SK-N-SH (cell line): ENCODE results near the gene HS3ST3A1. TPM values are rescaled to one million over a fixed set of nuclear protein-coding genes. Genes with fewer than 3 reads are reported as not detected.

Experiments used
- CTCF ChIA-PET: fragments of 300-600, 350-600 bp; formaldehyde crosslinking; extraction: SDS; loops from one replicate; lab custom pipeline; 2021; lab: Yijun Ruan, JAX
- POLR2A ChIA-PET: fragments of 350-600 bp; sonication (Branson Sonifier 250); formaldehyde crosslinking; extraction: SDS; loops from one replicate; lab custom pipeline; 2020; ENCODE audit warnings: antibody characterized with exemption, inconsistent platforms; lab: Yijun Ruan, JAX
- DNase-seq: peaks from one replicate; pipeline ENCODE4 v3.0.0; 2012
- H2AFZ ChIP-seq: fragments of 200-600 bp; sonication (generic); 2 replicates; pipeline ENCODE4 v1.8.1; 2016; ENCODE audit warnings: antibody characterized with exemption, mild to moderate bottlenecking, low read depth
- H3F3A ChIP-seq: fragments of 200-600 bp; sonication (generic); replicated peaks from 2 replicates; pipeline ENCODE3; 2016; ENCODE audit warnings: antibody characterized with exemption, mild to moderate bottlenecking; ENCODE audit not compliant: insufficient read depth
- H3K27ac ChIP-seq, 2 experiments: fragments of 200-500 bp in 1 of 2; fragments of 200-600 bp in 1 of 2; sonication (Bioruptor generic) in 1 of 2; sonication (generic), shearing (Covaris generic) in 1 of 2; 2 replicates each; pipeline versions ENCODE4 v1.5.1 to v1.6.1; 2014 to 2016; ENCODE audit warnings: low read depth in 2 of 2, inconsistent platforms in 1 of 2, low read length in 1 of 2, mild to moderate bottlenecking in 1 of 2, mixed read lengths in 1 of 2
- H3K27me3 ChIP-seq: fragments of 200-600 bp; sonication (generic), shearing (Covaris generic); 2 replicates; pipeline ENCODE4 v1.6.1; 2016; ENCODE audit warnings: mixed run types; ENCODE audit not compliant: insufficient read depth
- H3K36me3 ChIP-seq, 2 experiments: fragments of 200-500 bp in 1 of 2; fragments of 200-600 bp in 1 of 2; sonication (Bioruptor generic) in 1 of 2; sonication (generic) in 1 of 2; replicated peaks in 1 of 2; 2 replicates each; pipeline versions ENCODE3 to v1.5.1; 2014 to 2016; ENCODE audit warnings: low read length in 1 of 2, mild to moderate bottlenecking in 1 of 2; ENCODE audit not compliant: insufficient read depth in 2 of 2, control insufficient read depth in 1 of 2
- H3K4me1 ChIP-seq, 2 experiments: fragments of 200-500 bp in 1 of 2; fragments of 200-600 bp in 1 of 2; sonication (Bioruptor generic) in 1 of 2; sonication (generic), shearing (Covaris generic) in 1 of 2; 2 replicates each; pipeline versions ENCODE4 v1.5.1 to v1.6.1; 2014 to 2016; ENCODE audit warnings: low read depth in 1 of 2, low read length in 1 of 2, mixed run types in 1 of 2; ENCODE audit not compliant: insufficient read depth in 2 of 2, control insufficient read depth in 1 of 2
- H3K4me2 ChIP-seq: fragments of 200-600 bp; sonication (generic), shearing (Covaris generic); 2 replicates; pipeline ENCODE4 v1.6.1; 2017; ENCODE audit warnings: mixed run types
- H3K4me3 ChIP-seq, 2 experiments: fragments of 200-500 bp in 1 of 2; fragments of 200-600 bp in 1 of 2; sonication (Bioruptor generic) in 1 of 2; sonication (generic), shearing (Covaris generic) in 1 of 2; 2 replicates each; pipeline versions ENCODE4 v1.5.1 to v1.8.1; 2014 to 2016; ENCODE audit warnings: low read depth in 2 of 2, inconsistent platforms in 1 of 2, low read length in 1 of 2, mild to moderate bottlenecking in 1 of 2, mixed read lengths in 1 of 2, moderate library complexity in 1 of 2
- H3K79me2 ChIP-seq: fragments of 200-600 bp; sonication (generic); 2 replicates; pipeline ENCODE4 v1.8.1; 2017; ENCODE audit warnings: mild to moderate bottlenecking; ENCODE audit not compliant: insufficient read depth
- H3K9ac ChIP-seq: fragments of 200-600 bp; sonication (generic); 2 replicates; pipeline ENCODE4 v1.6.1; 2017; ENCODE audit warnings: mixed run types
- H3K9me2 ChIP-seq: fragments of 200-600 bp; sonication (generic); 2 replicates; pipeline ENCODE4 v1.6.1; 2017; ENCODE audit warnings: mixed run types
- H3K9me3 ChIP-seq: fragments of 200-600 bp; sonication (generic); 2 replicates; pipeline ENCODE4 v1.6.1; 2017; ENCODE audit warnings: mixed run types, mild to moderate bottlenecking, moderate library complexity
- H4K20me1 ChIP-seq: fragments of 200-600 bp; sonication (generic); 2 replicates; pipeline ENCODE4 v1.6.1; 2017; ENCODE audit warnings: mild to moderate bottlenecking, mixed run types; ENCODE audit not compliant: insufficient read depth
- CTCF ChIP-seq: fragments of 200-600 bp; sonication (generic); IDR thresholded peaks from 2 replicates; pipeline ENCODE4 v1.6.1; 2017; ENCODE audit warnings: antibody characterized with exemption, mild to moderate bottlenecking, moderate library complexity
- EP300 ChIP-seq, 2 experiments: IDR thresholded peaks; 2 replicates each; pipeline versions ENCODE4 v1.4.0 to v1.6.1; 2012; ENCODE audit warnings: borderline replicate concordance in 1 of 2, low read depth in 1 of 2, low read length in 1 of 2
- EZH2phosphoT487 ChIP-seq: fragments of 200-600 bp; sonication (generic); IDR thresholded peaks from 2 replicates; pipeline ENCODE4 v1.6.1; 2017; ENCODE audit warnings: low read depth, mixed run types, mild to moderate bottlenecking, antibody characterized with exemption, moderate library complexity, borderline replicate concordance
- FOSL2 ChIP-seq: IDR thresholded peaks from 2 replicates; pipeline ENCODE4 v1.4.0; 2012; ENCODE audit warnings: low read depth, mild to moderate bottlenecking, moderate library complexity, borderline replicate concordance
- FOXJ3 ChIP-seq: sonication (generic); formaldehyde crosslinking; IDR thresholded peaks from 2 replicates; pipeline ENCODE4 v1.5.1; 2020; ENCODE audit warnings: mild to moderate bottlenecking, missing genetic modification reagents
- GABPA ChIP-seq: IDR thresholded peaks from 2 replicates; pipeline ENCODE4 v1.4.0; 2012; ENCODE audit warnings: low read depth, mild to moderate bottlenecking
- GATA2 ChIP-seq: sonication (generic); formaldehyde crosslinking; IDR thresholded peaks from 2 replicates; pipeline ENCODE4 v1.5.0; 2020; ENCODE audit warnings: mild to moderate bottlenecking, missing genetic modification reagents
- MEF2A ChIP-seq: IDR thresholded peaks from 2 replicates; pipeline ENCODE4 v1.4.0; 2012; ENCODE audit warnings: low read depth, borderline replicate concordance
- MXI1 ChIP-seq: IDR thresholded peaks from 2 replicates; pipeline ENCODE4 v1.6.1; 2012; ENCODE audit warnings: mild to moderate bottlenecking, low read depth, low read length, improper control_type of control experiment
- NRF1 ChIP-seq: IDR thresholded peaks from 2 replicates; pipeline ENCODE4 v1.6.1; 2012; ENCODE audit warnings: low read depth, mild to moderate bottlenecking, low read length
- RAD21 ChIP-seq: IDR thresholded peaks from 2 replicates; pipeline ENCODE4 v1.6.1; 2012; ENCODE audit warnings: mild to moderate bottlenecking, low read length
- RCOR1 ChIP-seq: fragments of 150-350 bp; IDR thresholded peaks from 2 replicates; pipeline ENCODE4 v1.6.1; 2017; ENCODE audit warnings: antibody characterized with exemption, low read length
- RFX5 ChIP-seq: IDR thresholded peaks from 2 replicates; pipeline ENCODE4 v1.6.1; 2012; ENCODE audit warnings: mild to moderate bottlenecking, improper control_type of control experiment, low read length
- TAF1 ChIP-seq: IDR thresholded peaks from 2 replicates; pipeline ENCODE4 v1.6.1; 2012; ENCODE audit warnings: low read depth, mild to moderate bottlenecking, low read length, moderate library complexity, borderline replicate concordance
- TEAD4 ChIP-seq: IDR thresholded peaks from 2 replicates; pipeline ENCODE4 v1.4.0; 2012; ENCODE audit warnings: mild to moderate bottlenecking, borderline replicate concordance; ENCODE audit not compliant: insufficient read depth
- USF1 ChIP-seq: IDR thresholded peaks from 2 replicates; pipeline ENCODE4 v1.4.0; 2012; ENCODE audit warnings: low read depth, borderline replicate concordance
- USF2 ChIP-seq: fragments of 150-350 bp; IDR thresholded peaks from 2 replicates; pipeline ENCODE4 v1.6.1; 2017; ENCODE audit warnings: antibody characterized with exemption, low read length, low read depth, borderline replicate concordance
- YY1 ChIP-seq: IDR thresholded peaks from 2 replicates; pipeline ENCODE4 v1.4.0; 2012; ENCODE audit warnings: low read depth, mild to moderate bottlenecking
- ZBTB33 ChIP-seq: IDR thresholded peaks from 2 replicates; pipeline ENCODE4 v1.4.0; 2012; ENCODE audit warnings: low read depth, borderline replicate concordance
- WGBS: methylation state at CpG from one replicate; pipeline ENCODE4 v1.1.6; 2017; ENCODE audit warnings: low lambda C conversion rate; 5-methylcytosine and 5-hydroxymethylcytosine counted together
- polyA plus RNA-seq, 3 experiments: library from polyadenylated mRNA; depleted of rRNA; stranded (reverse); fragments of >200 nt; gene quantifications; 2 replicates each; pipeline ENCODE4 v1.2.3, GENCODE V29; 2012

Gene HS3ST3A1
- polyA plus RNA-seq, 1 of the 3 experiments (the other 2 are of a cell fraction) = 22.6 TPM

GRCh38 chr17:13485327-13485726 is 116.4 kb downstream of the HS3ST3A1 start:
- Histone ChIP-seq H3K27me3 (no peaks in the 10 kb centered on the region), H3F3A (peaks cover 8% of the 10 kb centered on the region), H3K9me3 (no peaks in the 10 kb centered on the region; the same call in 1 of the 2 replicates), H4K20me1 (no peaks in the 10 kb centered on the region)
- 86% methylated on average over 3 of the region's 3 CpGs for WGBS
- TF ChIP-seq RFX5 = no peak
- no peak for TF ChIP-seq TAF1
- TF ChIP-seq, all 33 proteins: peak for 0
- ChIA-PET POLR2A (no interaction called here), CTCF (interaction anchor here (1.0 kb wide), 1 partner anchor 9 kb away, joined by 3 read pairs; no protein-coding TSS in a partner anchor)
- Histone ChIP-seq H3K27ac (no peak overlapping the region), H2AFZ (no peak overlapping the region), H3K9me2 (peaks cover 3% of the 10 kb centered on the region; the same call in 1 of the 2 replicates), H3K4me2 (no peak overlapping the region), H3K79me2 (no peaks in the 10 kb centered on the region), H3K4me1 (no peaks in the 10 kb centered on the region), H3K9ac (no peak overlapping the region), H3K36me3 (peaks cover 0 to 9% of the 10 kb centered on the region in 2 experiments), H3K4me3 (no peak overlapping the region)
- no peak for DNase-seq

GRCh38 chr17:13484020-13484419 is 117.7 kb downstream of the HS3ST3A1 start:
- Histone ChIP-seq H4K20me1 (no peaks in the 10 kb centered on the region), H3K4me3 (no peak overlapping the region), H3F3A (peaks cover 8% of the 10 kb centered on the region), H2AFZ (no peak overlapping the region), H3K4me1 (no peaks in the 10 kb centered on the region), H3K9me2 (peaks cover 3% of the 10 kb centered on the region; the same call in 1 of the 2 replicates), H3K79me2 (no peaks in the 10 kb centered on the region), H3K27ac (no peak overlapping the region), H3K9ac (no peak overlapping the region), H3K27me3 (no peaks in the 10 kb centered on the region), H3K9me3 (peaks cover 9% of the 10 kb centered on the region; the same call in 1 of the 2 replicates), H3K36me3 (peaks cover 0 to 9% of the 10 kb centered on the region in 2 experiments), H3K4me2 (no peak overlapping the region)
- TF ChIP-seq MXI1 (no peak), YY1 (no peak), CTCF (no peak), RCOR1 (no peak), USF2 (no peak), NRF1 (no peak), EP300 (IDR thresholded peaks at IDR 0.05; ENCODE audit: borderline replicate concordance in 1 of 2, low read depth in 1 of 2, low read length in 1 of 2) (no peak), TEAD4 (no peak), USF1 (no peak), GABPA (no peak), GATA2 (no peak), RFX5 (no peak), EZH2phosphoT487 (no peak), TAF1 (no peak), FOSL2 (no peak), ZBTB33 (no peak), MEF2A (no peak), RAD21 (no peak), FOXJ3 (CRISPR knock-in tag) (no peak)
- DNase-seq = no peak
- 80% methylated on average over 4 of the region's 4 CpGs for WGBS
- ChIA-PET CTCF (interaction anchor here (1.0 to 1.4 kb wide), 2 partner anchors 21 to 23 kb away, joined by 3 read pairs; no protein-coding TSS in a partner anchor), POLR2A (no interaction called here)
